HG02759 (cell line): ENCODE data around the gene TST.

Experiments
- ATAC-seq: cut with Tn5 transposase; IDR thresholded peaks from one replicate; pipeline ENCODE4 v1.9.1; 2021; ENCODE audit warnings: mild to moderate bottlenecking, moderate library complexity; ENCODE audit not compliant: unreplicated experiment

The TST gene

DNA sequence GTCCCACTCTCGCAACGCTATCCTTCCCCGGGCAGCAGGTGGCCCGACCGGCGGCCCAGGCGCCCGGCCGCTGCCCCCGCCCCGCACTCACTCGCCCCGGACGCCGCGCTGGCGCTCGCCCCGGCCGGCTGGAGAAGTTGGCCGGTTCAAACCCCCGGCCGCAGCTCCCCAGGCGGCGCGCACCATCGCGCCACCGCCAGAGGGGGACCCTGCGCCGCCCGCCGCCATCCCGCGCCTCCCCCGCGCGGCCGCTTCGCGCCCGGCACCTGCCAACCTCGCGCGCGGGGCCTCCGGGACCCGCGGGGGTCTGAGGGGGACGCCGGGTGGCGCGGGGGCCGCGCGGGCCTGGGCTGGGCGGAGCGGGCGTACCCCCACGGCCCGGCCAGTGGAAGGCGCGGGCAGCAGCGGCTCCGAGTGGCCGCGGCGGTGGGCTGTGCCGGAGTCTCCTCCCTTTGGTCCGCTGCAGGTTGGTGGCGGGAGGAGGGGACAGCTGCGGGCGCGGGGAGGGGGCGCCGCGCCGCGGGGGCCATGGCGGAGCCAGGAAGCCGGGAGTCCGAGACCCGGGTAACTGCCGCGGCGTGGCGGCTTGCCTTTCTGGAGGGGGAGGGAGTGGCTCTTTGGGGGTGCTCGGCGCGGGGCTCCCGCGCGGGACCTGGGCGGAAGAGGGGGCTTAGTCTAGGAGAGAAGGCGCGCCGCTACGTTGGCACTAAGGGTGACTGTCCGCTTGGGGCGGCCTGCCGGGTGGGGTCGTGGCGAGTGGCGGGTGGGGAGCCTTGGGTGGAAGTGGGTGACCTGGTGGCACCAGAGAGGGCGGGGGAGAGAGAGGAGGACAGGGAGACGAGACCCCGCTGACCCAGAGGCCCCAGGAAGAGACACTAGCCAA is at the start of gene TST, which contains the start of gene MPST:
TST (minus strand) TSS at position 139 of the 883 bp plus-strand sequence. CDS start 715 bp downstream, outside the sequence.
MPST (plus strand) TSS at position 434 of the 883 bp plus-strand sequence; CDS start at position 529, 95 bp downstream.
- ATAC-seq = peak; percentile 72

DNA sequence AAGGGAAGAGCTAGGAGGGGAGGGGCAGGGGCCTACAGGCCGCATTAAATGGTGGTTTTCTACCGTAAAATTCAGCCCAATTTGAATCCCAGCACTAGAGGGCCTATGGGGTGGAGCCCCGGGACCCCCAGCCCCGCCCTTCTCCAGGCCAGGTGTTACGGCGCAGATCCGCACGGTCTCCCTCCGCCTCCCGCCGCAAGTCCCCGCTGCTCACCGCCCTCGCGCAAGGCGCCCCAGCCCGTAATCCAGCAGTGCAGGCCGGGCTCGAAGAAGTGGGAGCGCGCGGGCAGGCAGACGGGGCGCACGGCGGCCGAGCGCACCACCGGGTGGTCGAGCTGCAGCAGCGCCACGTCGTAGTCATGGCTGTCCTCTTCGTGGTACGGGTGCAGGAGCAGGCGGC is 49.6 kb upstream of the TST start:
- no peak for ATAC-seq

DNA sequence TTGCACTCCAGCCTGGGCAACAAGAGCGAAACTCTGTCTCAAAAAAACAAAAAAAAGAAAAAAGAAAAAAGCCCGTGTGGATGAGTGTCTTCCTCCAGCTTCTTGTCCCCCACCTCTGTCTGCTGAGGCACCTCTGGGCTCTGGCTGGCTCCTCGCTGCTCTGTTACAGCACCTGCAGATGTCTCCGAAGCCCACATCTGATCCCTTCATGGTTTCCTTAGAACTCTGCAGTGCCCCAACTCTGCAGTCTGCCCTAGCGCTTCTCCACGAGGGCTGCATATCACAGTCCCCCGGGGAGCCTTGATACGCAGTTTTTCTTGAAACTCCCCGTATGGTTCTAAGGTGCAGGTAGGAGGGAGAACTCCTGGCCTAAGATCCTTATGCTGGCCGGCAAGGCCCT is 48.2 kb upstream of the TST start:
- ATAC-seq = no peak

DNA sequence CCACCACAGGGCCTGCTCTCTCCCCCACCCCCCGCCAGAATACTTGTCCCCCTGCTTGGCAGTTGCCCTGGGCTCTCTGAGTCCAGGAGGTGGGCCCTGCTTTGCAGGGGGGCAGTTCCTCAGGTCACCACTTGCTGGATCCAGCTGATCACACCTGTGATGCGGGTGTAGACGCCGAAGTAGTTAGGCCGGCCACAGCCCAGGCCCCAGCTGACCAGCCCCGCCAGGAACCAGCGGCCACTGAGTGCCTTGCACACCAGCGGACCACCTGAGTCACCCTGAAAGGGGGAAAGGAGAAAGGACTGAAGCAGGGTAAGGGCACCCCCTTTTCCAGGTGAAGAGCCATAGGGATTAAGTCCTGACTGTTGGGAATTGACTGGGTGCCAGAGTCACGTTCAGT is 46.7 kb upstream of the TST start:
- no peak for ATAC-seq

DNA sequence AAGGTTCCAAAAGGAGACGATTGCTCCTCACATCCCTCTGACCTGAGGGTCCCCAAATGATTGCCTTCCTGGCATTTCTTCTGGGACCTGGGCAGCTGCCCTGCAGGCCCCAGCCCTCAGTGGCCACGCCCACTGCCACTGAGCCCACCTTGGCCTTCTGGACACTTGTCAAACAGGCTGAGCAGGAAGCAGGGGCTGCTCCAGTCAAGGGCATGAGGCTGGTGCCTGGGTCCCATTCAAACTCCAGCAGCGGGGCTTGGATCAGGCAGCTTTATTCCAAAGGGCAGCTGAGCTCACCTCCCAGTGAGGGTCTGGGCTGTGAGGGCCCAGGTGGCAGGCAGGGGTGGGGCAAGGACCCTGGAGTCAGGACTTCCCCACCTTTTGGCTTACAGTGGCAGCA is 45.9 kb upstream of the TST start:
- ATAC-seq = no peak

DNA sequence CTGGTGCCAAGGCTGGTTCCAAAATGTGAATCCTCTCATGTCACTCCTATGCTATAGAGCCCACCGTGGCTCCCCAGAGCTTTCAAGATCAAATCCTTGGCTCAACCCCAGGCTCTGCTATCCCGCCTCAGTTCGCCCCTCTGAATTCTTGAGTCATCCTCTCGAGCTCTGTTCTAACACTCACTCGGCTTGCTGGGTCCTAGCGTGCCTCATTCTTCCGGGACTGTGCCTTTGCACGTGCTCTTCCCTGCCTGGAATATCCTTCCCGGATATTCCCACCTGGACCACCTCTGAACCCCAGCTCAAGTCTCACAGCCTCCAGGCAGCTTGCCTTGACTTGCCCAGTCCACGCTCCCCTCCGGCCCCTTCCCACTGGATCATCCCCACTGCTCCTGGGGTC is 45.3 kb upstream of the TST start:
- no peak for ATAC-seq

DNA sequence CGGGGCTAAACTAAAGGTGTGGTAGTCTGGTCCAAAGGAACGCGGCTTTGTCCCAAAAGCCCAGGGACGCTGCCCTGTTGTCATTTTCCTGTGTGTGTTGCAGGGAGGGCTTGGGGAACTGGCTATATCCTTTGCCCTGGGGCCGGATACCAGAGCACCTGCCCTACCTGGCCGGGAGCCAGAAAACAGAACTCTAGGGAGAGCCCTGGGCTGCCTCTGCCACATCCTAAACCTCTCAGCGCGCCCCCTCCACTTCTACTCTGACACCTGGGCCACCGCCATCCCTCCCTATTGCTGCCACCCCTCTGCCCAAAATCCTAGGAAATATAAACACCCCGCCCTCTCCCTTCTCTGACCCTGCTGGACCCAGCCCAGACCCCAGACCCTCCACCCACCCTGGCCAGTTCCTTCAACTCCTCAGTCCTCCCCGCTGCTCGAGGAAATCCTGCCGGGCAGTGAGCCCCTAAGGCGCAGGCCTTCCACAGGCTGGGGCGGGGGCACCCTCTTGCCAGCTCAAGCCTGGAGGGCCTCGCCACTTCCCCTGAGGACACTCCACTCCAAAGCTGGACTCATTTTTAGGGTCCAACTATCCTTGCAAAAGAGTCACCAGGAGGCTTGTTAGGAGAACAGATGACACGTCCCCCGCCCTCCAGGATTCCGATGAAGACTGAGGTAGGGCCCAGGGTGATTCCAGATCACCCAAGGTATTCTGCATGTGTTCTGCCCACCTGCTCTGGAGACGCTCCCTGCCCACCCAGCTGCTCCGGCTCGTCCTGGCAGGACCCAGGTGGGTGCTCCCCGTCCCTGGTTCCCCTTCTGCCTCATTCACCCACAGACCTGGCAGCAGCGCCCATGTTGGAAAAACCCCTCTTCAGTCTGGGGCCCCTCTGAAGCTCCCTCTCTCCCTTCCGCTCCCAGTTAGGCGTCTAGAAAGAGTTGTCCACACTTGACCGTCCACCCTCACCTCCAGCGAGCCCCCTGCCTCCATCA is 44.5 kb upstream of the TST start:
- no peak for ATAC-seq

DNA sequence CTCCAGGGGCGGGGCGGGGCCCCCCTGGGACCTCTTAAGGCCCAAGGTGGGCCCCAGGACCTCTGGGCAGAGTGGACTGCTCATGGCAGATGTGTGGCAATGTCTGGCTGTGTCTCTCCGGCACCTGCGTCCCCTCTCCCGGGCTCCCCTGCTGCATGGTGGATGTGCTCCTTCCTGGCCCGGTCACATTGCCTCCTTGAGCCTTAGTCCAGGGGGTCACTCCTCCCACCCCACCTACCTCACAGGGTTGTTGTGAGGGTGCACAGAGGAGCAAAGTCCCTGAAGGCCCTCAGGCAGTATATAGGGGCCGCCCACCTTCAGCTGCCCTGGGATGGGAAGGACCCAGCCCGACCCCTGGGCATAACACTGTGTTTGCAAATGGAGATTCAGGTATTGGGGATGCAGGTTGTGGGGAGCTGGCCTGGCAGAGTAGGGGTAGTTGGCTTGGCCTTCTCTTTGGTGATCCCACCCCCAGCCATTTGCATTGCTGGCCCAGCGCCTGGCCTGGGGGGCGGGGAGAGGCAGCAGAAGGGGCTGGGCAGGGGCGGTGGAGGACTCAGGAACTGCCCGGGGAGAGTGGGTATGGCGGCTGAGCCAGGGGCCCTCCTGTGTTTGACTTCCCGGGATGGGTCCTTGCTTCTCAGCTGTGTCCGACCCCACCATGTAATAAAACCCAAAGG is 43.6 kb upstream of the TST start:
- no peak for ATAC-seq

DNA sequence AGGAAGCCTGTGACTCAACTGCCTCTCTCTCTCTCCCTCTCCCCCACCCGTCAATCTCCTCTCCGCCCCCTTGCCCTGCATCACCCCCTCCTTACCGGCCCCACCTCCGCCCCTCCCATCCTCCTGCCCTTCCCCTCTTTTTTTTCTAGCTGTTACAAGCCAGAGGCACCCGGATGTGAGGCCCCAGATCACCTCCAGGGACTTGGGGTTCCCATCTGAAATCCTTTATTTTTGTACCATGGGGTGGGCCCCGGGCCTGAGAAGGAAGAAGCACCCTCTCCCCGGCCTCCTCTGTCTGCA is 43.1 kb upstream of the TST start:
- no peak for ATAC-seq

DNA sequence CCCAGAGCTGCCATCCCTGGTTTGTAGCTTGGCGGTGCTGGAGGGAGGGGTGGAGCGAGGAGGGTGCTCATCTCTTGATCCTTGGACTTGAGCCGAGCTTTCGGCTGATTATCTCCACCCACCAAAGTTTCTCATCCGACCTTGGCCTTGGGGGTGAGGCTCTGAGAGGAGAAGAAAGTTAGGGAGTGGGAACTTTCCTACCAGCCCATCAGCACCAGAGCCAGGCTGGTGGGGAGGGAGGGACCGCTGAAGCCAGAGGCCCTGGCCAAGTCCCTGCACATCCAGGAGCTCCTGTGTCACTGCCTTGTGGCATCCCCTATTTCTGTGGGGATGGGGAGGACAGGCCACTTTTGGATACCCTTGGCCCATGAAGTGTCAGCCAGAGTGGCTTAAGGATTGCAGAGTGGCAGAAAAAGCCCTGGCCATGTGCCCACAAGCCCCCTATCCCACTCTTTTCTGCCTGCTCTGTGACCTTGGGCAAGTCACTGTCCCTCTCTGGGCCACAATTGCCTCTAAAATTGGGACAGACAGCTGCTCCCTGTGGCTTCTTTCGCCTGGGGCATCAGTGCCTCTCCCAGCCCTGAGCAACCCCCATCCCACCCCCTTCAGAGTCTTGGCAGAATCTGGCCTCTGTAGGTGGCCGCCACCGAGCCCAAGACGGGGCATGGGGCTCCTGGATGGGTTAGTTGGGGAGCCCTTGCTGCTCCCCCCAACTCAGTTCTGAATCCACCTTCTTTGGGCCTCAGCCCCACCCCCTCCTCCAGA is 42.5 kb upstream of the TST start:
- no peak for ATAC-seq

DNA sequence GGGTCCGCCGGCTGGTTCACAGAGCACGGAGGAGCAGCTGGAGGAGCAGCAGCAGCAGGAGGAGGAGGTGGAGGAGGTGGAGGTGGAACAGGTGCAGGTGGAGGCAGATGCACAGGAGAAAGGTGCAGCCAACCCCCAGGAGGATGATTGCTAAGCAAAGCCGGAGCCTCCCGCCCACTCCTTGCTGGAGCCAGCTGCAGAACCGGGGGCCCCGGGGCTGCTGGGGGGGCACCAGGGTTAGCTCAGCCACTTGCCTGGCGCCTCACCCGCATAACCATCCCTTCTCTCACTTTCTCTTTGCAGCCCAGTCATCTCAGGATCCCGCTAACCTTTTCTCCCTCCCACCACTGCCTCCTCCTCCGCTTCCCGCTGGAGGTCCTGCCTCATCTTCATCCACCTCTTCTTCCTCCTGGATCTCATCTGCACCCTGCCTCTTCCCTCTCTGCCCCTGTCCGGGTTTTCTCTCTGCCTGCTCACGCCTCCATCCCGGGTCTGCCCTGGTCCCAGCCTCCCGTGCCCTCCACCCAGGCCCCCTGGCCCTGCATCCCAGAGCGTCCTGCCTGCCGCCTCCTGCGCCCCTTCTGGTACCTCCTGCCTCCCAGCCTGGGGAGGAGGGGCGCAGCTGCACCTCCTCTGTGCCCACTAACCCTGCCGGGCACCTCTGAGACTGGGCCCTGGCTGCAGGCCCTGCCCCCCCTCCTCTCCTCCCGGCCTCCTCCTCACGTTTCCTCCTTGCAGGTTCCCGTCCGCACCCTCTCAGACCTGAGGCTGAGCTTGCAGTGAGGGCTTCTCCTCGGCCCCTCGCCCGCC is 41.8 kb upstream of the TST start:
- ATAC-seq = no peak

DNA sequence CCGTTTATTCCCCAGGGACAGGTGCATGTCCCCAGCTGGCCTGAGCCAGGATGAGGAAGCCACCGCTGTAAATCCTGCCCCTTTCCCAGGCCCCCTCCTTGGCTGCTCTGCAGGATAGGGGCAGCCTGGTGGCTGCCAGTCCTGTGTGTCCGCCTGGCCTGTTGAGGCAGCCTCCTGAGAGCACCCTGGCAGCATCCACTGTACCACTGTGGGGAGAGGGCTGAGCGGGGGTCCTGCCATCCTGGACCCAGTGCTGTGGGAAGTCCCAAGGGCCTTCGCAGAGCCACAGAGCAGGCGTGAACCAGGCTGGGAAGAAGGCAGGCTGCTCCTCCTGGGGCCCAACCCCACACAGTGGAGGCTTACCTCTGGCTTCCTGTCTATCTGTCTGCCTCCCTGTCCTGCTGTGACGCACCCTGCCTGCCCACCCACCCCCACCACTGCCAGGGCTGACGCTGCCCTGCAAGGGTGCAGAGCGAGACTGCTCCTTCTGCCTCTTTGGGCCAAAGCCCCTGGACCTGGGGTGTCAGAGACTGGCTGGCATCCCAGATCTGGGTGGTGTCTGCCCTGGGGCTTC is 40.7 kb upstream of the TST start:
- ATAC-seq = no peak

DNA sequence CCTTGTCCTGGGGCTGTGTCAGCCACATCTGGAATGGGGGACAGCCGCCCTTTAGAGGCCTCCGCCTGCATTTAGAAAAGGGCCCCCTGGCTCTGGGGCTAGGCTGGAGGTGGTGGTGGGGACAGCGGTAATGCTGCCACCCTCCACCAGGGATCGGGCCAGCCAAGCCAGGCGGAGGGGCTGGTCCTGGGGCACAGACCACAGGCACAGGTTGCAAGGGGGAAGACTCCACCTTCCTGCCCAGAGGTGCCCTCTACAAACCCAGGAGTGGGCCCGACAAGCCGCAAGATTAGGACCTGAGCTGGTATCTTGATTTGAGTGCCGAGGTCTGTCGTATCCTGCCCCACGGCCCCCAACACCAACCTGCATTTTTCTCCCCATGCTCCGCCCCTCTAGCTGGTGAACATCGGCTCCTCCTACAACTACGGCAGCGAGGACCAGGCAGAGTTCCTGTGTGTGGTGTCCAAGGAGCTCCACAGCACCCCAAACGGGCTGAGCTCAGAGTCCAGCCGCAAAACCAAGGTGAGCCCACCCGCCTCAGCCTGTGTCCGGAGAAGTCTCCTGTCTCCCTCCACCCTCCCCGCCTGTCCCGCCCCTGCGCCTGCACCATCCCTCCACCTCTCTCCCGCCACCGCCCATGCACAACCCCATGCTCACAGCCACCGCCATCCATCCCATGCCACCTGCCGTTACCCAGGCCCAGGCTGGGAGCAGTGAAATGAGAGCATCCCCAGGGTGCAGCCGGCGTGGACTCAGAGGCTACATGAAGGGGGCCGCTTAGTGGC is 39.9 kb upstream of the TST start:
- no peak for ATAC-seq

DNA sequence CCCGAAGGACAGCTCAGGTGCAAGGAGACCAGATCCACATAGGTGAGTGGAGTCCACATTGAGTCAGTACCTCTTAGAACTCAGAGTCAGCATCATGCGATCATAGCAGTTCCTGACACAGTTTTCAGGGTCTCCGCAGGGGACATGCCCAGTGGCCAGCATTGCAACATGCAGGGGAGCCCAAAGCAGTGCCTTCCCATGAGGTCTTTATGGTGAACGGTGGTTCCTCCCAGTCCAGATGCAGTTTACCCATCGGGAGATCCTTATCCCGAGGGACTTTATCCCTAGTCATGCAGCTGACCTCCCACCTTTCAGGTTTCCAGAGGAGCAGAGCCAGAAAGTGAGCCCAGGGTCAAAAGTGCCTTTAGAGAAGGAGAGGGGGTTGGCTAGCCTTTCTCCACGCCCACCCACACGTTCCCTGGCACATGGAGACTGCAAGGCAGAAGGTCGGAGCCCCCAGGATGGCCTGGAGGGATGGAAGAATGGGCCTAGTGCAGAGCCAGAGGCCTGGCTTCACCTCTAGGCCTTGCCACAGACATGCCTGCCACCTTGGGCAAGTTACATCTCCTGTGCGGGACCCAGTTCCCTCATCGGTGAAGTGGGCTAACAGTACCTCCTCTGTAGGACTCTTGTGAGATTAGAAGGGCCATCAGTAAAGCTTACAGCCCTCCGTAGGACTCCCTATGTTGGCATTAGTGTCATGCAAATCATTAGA is 38.7 kb upstream of the TST start:
- no peak for ATAC-seq

DNA sequence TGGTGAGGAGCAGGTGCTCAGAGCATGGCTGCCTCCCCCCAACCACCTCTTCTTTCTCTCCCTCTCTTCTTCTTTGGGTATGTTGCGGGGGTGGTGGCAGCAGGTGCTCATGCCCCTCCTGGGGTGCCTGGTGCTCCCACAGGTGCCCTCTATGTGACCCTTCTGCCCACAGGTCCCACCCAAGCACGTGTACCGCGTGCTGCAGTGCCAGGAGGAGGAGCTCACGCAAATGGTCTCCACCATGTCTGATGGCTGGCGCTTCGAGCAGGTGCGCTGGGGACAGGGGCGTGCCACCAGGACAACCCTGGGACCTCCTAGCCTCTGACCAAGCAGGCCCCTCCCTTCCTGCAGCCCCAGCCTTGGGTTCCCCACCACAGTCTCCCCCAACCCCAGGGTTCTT is 38.0 kb upstream of the TST start:
- ATAC-seq = no peak

DNA sequence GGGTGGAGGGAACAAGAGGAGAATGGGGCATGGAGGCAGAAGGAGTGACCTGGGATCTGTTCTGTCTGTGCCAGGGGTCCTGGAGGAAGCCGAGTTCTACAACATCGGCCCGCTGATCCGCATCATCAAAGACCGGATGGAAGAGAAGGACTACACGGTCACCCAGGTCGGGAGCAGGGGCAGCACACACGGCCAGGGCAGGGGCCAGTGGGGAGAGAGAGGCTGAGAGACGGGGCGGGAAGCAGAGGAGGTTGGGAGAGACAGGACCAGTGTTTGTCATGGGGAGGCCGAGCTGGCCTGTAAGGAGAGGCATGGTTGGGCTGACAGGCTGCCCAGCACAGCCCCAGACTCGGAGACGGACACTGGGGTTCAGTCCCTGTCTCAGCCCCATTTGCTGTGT is 37.0 kb upstream of the TST start:
- no peak for ATAC-seq

DNA sequence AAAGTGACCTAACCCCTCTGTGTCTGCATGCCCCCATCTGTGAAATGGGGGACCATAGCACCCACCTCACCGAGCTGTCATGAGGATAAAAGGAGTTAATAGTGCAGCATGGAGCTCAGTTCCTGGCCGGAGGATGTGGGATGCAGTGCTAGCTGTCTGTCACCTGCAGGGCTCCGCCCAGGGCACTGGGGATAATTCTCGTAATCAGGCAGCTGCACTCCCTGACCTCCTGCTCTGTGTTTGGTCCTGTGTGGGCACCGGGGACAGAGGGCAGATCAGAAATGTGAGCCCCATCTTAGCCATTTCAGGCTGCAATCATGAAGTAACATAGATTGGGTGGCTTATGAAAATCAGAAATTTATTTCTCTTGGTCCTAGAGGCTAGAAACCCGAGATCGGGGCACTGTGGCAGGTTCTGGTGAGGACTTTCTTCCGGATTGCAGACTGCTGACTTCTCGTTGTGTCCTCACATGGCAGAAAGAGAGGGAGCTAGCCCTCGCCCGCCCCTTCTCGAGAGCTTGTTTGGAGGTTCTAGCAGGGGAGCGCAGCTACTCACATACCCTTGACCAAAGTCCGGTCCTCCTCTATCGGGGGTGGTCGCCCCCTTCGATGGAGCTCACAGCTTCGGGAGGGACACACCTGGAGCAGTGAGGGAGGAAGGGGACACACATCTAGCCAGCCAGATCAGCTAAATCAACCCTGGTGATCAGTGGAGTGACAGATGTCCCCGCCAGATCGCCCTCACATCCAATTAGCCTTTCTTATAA is 35.5 kb upstream of the TST start:
- no peak for ATAC-seq
